AG10803 (cell line): ENCODE results near the gene ABTB2.

Experiments
- DNase-seq: peaks from one replicate; pipeline ENCODE4 v3.0.0; 2010; ENCODE audit warnings: low read depth
- H3K4me3 ChIP-seq: 2 replicates; pipeline ENCODE4 v1.5.1; 2011; ENCODE audit warnings: mild to moderate bottlenecking, low read length, control low read depth
- CTCF ChIP-seq: conservative IDR thresholded peaks from 2 replicates; pipeline ENCODE4 v1.5.1; 2011; ENCODE audit warnings: mild to moderate bottlenecking, low read length, control low read depth, inconsistent platforms

The ABTB2 gene

GRCh38 chr11:34194576-34195335 lies 163.1 kb downstream of the ABTB2 start:
- DNase-seq: peak; percentile 62
- no peak overlapping the region for H3K4me3 ChIP-seq
- 0 out of 2 replicates have a peak, but pooled peaks have one; percentile 8 for TF ChIP-seq CTCF

- peak; percentile 94 for DNase-seq
- no peak for TF ChIP-seq CTCF
- peak overlapping the region; percentile 49 for H3K4me3 ChIP-seq
These were observed 165.1 kb downstream of the ABTB2 start for GRCh38 chr11:34192481-34193401.

- H3K4me3 ChIP-seq: no peak overlapping the region
- no peak for DNase-seq
- TF ChIP-seq CTCF: no peak
These were observed 166.2 kb downstream of the ABTB2 start for GRCh38 chr11:34191578-34191977.

- TF ChIP-seq CTCF: no peak
- no peak overlapping the region for H3K4me3 ChIP-seq
- no peak for DNase-seq
These were observed 167.3 kb downstream of the ABTB2 start for GRCh38 chr11:34190192-34191139.

GRCh38 chr11:34189191-34189590 lies 168.6 kb downstream of the ABTB2 start:
- H3K4me3 ChIP-seq: no peak overlapping the region
- no peak for TF ChIP-seq CTCF
- DNase-seq: no peak

- H3K4me3 ChIP-seq: no peak overlapping the region
- DNase-seq: no peak
- TF ChIP-seq CTCF: no peak
These were observed 169.6 kb downstream of the ABTB2 start for GRCh38 chr11:34188181-34188580.
